Measurements from ENCODE around the gene AMN.
A peak's percentile ranks its signal among the peaks of the same experiment; 100 is the strongest.
"Not testable (repeated sequence)": the region's sequence is repeated elsewhere in the genome, so short reads cannot be mapped to it uniquely, and the experiment has no call there.

AMN gene

GRCh38 chr14:102911991-102912761, 10.3 kb upstream of the AMN start:
- no peak for DNase-seq (ENCODE audit: low read depth in 2 of 2)

DNA sequence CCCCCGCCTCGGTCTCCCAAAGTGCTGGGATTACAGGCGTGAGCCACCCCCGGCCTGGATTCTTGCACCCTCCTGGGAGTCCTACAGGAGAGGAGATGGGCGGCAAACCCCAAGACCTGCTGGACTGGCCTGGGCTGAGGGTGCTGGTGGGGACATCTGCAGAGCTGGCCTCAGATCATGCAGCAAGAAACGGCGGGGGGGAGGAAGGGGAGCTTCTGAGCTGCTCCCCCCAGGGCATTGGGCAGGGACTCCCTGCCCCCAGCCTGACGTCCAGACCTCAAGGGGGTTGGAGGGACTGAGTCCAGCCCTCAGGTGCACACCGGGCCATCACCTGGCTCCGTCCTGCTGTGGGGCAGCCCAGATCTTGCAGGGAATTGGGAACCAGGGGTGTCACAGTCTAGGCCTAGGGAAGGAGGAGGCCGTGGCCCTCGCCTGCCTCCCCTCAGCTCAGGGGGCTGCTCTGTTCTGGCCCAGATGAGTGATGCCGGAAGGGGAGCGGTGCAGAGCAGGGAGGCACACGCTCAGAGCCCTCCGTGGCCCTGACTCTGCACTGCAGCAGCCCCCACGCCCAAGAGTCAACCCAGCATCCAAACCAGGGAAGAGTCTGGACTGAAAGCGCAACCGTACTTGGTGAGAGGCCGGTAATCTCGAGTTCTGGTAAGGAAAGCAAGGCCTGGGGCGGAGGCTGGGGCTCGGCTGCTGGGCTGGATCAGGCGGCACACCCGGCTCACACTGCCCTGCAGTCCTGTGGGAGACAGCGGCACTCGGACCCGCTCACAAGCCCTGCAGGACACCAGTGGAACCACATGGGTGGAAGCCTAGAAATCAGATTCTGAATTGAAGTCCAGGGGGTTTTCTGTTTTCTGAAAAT, 8.9 kb upstream of the AMN start:
- DNase-seq (ENCODE audit: low read depth in 2 of 2) = no peak

- no peak for DNase-seq (ENCODE audit: low read depth in 2 of 2)
Observed at GRCh38 chr14:102914474-102915291, 7.8 kb upstream of the AMN start.

DNA sequence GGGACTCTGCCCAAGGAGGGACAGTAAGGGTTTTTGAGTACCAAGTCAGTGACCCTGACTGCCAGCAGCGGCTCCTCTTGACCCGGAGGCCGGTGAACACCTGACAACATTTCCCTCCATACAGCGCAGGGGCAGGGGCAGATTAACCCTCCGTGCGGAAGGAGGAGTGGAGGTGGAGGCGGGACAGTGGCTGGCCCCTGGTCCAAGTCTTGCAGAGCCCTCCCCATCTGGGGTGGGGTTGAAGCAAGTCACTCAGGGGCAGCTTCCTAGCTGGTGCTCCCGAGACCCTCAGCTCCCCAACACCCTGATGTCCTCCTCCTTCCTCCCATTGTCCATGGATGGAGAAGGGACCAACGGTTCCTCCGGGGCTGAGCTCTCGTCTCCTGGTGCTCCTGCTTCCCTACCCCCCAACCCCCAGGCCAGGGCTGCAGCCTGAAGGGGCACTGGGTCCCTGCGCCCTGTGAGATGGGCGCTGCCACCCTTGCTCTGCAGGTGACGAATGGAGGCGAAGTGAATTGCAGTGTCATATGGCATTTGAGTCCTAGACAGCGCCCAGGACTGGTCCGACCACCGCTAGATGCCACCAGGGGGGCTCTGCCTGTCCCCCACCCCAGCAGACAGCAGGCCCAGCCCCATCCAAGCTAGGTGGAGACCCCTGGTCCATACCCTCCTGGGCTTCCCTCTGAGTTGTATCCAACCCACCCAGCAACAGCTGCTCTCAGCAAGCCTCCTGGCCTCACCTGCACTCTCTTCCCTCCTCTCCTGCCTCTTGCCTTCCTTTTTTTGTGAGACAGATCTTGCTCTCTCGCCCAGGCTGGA, 7.0 kb upstream of the AMN start:
- no peak for DNase-seq (ENCODE audit: low read depth in 2 of 2)

- no peak for DNase-seq (ENCODE audit: low read depth in 2 of 2)
Observed at GRCh38 chr14:102916347-102917055, 6.0 kb upstream of the AMN start.

DNA sequence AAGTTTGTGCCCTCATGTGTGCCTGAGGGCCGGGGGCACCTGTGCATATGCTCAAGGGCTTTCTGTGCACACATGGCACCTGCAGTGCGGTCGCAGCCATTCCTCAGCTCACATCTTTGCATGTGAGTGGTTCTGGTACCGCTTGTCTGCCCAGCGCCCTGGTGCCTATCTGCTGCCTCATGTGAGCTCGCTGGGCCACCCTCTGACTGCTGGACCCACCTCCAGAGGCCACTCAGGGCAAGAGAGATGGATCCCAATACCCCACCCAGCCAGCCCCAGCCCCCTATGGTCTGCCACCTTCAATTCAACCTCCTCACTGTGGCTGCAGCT, 5.4 kb upstream of the AMN start:
- DNase-seq (ENCODE audit: low read depth in 2 of 2) = no peak

- DNase-seq (ENCODE audit: low read depth in 2 of 2) = peak in 1 of 2 experiments; percentile 12
Observed at GRCh38 chr14:102917469-102918211, 4.8 kb upstream of the AMN start.

DNA sequence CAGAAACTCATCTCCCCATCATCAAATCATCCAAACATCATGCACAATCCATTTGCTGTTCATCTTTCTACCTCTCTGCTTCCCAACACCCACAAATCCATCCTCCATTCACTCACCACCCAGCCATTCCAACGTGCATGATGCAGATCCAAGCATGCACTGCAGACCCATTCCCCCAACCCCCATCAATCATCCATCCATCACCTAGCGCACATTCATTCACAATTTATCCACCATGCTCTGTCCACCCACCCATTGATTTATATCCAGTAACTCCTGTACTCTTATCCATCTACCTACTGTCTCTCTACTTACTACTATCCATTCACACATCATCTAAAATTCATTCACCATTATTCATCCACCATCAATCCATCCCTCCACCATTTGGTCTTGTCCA, 4.0 kb upstream of the AMN start:
- DNase-seq (ENCODE audit: low read depth in 2 of 2) = no peak

GRCh38 chr14:102920273-102920997, 2.0 kb upstream of the AMN start:
- no peak for DNase-seq (ENCODE audit: low read depth in 2 of 2)

DNA sequence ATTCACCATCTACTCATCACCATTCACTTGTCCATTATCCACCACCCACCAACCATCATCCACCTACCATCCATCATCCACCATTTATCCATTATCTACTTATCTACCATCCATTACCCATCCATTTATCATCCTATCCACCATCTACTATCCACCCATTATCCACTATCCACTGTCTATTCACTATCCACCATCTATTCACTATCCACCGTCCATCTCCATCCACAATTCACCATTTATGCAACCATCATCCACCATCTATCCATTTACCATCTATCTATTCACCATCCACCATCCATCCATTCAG, 1.5 kb upstream of the AMN start:
- no peak for DNase-seq (ENCODE audit: low read depth in 2 of 2)

DNA sequence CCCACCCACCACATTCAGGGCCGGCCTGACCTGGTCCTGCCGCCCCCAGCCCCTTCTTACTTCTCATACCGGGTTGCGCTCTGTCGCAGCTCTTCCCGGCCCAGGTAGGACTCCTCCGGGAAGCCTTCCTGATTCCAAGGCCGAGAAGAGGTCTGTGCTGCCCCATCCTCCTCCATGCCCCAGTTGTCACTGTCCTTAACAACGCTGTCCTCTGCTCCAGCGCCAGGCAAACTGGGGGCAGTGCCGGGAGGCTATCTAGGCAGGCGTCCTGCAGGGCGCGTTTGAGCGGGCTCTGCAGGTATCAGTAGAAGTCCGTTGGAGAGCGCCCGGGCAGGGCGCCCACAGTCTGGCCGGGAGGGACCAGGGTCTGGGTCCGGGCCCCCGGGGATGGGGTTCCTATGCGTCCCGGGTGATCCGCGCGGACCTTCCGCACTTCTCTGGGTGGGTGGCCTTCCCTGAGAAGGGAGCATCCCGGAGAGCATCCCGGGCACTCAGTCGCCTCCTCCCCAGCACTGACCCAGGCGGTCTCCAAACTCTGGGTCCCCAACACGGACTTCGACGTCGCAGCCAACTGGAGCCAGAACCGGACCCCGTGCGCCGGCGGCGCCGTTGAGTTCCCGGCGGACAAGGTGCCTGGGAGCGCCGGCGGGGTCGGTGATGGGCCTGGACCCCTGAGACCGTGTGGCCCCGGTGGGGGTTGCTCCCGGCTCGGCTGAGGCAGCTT, 900 bp downstream of the AMN start:
- no peak for DNase-seq (ENCODE audit: low read depth in 2 of 2)

- no peak for DNase-seq (ENCODE audit: low read depth in 2 of 2)
Observed at GRCh38 chr14:102923925-102924486, 1.5 kb downstream of the AMN start.

DNA sequence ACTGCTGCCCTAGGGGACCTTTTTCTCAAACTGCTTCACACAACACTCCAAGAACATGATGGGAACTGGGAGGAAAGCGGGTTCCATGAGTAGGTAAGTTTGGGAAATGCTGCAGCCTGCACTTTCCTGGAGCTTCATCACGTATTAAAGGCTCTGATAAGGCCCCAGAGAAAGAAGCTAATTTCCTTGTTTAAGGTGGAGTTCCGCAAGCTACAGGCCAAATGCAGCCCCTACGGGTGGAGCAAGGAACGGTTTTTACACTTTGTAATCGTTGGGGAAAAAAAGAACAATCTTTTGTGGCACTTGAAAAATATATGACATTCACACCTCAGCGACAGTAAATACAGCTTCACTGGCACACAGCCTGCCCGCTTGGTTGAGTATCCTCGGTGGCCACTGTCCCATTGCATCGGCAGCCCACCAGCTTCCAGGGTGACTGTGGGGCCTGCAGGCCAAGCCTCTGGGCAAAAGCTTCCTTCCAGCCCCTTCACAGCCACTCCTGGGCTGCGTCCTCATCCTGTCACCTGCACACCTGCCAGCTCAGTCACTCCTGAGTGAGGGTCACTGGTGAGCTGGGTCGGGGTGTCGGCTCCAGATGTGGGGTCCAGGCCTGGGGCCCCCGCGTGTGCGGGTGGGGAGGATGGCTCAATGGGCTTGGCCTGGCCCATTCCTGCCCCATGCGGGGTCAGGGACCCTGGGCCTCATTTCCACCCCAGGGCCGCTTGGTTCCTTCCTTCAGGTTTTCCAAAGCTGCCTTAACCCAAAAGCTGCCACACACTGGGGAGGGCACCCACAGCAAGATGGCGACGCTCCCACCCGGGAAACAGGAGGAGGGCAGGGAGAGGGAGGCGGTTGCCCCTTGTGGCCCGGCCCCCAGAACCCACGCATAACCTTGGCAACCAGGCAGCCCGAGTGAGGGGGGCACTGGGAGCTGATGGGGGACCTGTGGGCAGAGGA, 2.4 kb downstream of the AMN start:
- DNase-seq (ENCODE audit: low read depth in 2 of 2) = no peak

- DNase-seq (ENCODE audit: low read depth in 2 of 2) = no peak
Observed at GRCh38 chr14:102925646-102926045, 3.2 kb downstream of the AMN start.

GRCh38 chr14:102926104-102926503, 3.6 kb downstream of the AMN start:
- no peak for DNase-seq (ENCODE audit: low read depth in 2 of 2)

DNA sequence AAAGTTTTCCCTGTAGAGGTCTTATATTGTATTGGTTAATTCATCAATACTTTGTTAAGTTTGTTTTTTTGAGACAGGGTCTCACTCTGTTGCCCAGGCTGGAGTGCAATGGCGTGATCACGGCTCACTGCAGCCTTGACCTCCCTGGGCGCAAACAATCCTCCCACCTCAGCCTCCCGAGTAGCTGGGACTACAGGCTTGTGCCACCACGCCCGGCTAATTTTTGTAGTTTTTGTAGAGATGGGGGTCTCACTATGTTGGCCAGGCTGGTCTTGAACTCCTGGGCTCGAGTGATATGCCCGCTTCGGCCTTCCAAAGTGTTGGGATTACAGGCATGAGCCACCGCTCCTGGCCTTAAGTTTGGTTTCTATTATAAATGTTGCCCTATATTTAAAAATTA, 4.4 kb downstream of the AMN start:
- DNase-seq (ENCODE audit: low read depth in 2 of 2) = not testable (repeated sequence)

DNA sequence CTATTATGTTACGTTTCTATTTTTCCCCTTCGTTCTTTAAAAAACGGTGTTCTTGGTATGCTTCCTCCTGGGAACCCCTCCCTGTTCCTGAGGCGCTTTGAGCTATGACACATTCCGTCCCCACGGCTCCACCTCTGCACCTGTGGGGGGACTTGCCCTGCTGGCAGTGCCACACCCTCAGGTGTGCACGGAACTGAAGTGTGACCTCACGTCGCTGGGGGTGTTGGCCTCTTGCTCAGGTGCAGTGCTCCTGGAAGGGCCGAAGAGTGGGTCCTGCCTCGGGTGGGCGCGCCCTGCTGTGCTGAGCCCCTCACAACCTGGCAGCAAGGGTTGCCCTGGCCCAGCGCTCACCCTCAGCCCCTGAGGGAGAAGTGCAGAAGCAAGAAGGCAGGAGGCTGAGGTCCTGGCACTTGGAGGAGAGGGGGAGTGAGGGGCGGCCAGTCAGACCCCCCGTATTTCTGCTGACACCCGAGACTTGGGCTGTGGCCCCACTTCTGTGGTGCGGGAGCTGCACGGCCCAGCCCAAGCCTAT, 4.9 kb downstream of the AMN start:
- DNase-seq (ENCODE audit: low read depth in 2 of 2) = no peak

All from fibroblast of skin of left biceps (primary cell).